ENCODE results near the gene LIMA1. TPM values are rescaled to one million over a fixed set of nuclear protein-coding genes. Genes with fewer than 3 reads are reported as not detected.
"Not testable (repeated sequence)": the region's sequence is repeated elsewhere in the genome, so short reads cannot be mapped to it uniquely, and the experiment has no call there.

LIMA1 gene
- total RNA-seq, 2 donors from 2014 or later: 20.7 to 28.3 TPM

GRCh38 chr12:50156641-50157040 is 126.7 kb downstream of the LIMA1 start:
- Histone ChIP-seq H3K27me3 (no peaks in the 10 kb centered on the region), H3K36me3 (no peaks in the 10 kb centered on the region), H3K9me3 (no peaks in the 10 kb centered on the region), H3K4me1 (no peaks in the 10 kb centered on the region), H3K27ac (no peak overlapping the region), H3K4me3 (no peak overlapping the region)
- no peak for TF ChIP-seq CTCF (IDR thresholded peaks at IDR 0.05)
- DNase-seq (ENCODE audit: low spot score): no peak

- H3K27ac ChIP-seq; H3K4me3 ChIP-seq; DNase-seq (ENCODE audit: low spot score); H3K27me3 ChIP-seq; H3K4me1 ChIP-seq; H3K36me3 ChIP-seq; H3K9me3 ChIP-seq: not testable (repeated sequence)
Observed at GRCh38 chr12:50154947-50155346, 128.4 kb downstream of the LIMA1 start.

GRCh38 chr12:50151047-50151687 is 132.2 kb downstream of the LIMA1 start:
- no peaks in the 10 kb centered on the region for H3K27me3 ChIP-seq
- H3K27ac ChIP-seq: no peak overlapping the region
- no peak overlapping the region for H3K4me3 ChIP-seq
- DNase-seq (ENCODE audit: low spot score): no peak
- H3K9me3 ChIP-seq: no peaks in the 10 kb centered on the region
- no peaks in the 10 kb centered on the region for H3K36me3 ChIP-seq
- H3K4me1 ChIP-seq: peaks cover 0 to 11% of the 10 kb centered on the region in 2 donors
- TF ChIP-seq CTCF (IDR thresholded peaks at IDR 0.05): no peak

- Histone ChIP-seq H3K4me3 (no peak overlapping the region), H3K4me1 (peaks cover 0 to 11% of the 10 kb centered on the region in 2 donors), H3K27me3 (no peaks in the 10 kb centered on the region), H3K27ac (no peak overlapping the region), H3K9me3 (no peaks in the 10 kb centered on the region), H3K36me3 (no peaks in the 10 kb centered on the region)
- TF ChIP-seq CTCF (IDR thresholded peaks at IDR 0.05): no peak
- DNase-seq (ENCODE audit: low spot score): no peak
Observed at GRCh38 chr12:50149311-50149710, 134.0 kb downstream of the LIMA1 start.

- H3K4me1 ChIP-seq: peaks cover 0 to 11% of the 10 kb centered on the region in 2 donors
- H3K27me3 ChIP-seq; H3K27ac ChIP-seq; H3K9me3 ChIP-seq; H3K36me3 ChIP-seq; H3K4me3 ChIP-seq; DNase-seq (ENCODE audit: low spot score): not testable (repeated sequence)
Observed at GRCh38 chr12:50148011-50148410, 135.3 kb downstream of the LIMA1 start.

- H3K9me3 ChIP-seq: no peaks in the 10 kb centered on the region
- no peak for DNase-seq (ENCODE audit: low spot score)
- no peak overlapping the region for H3K27ac ChIP-seq
- peaks cover under 1% of the 10 kb centered on the region for H3K36me3 ChIP-seq
- H3K4me3 ChIP-seq: no peak overlapping the region
- no peaks in the 10 kb centered on the region for H3K27me3 ChIP-seq
- peaks cover 0 to 11% of the 10 kb centered on the region in 2 donors for H3K4me1 ChIP-seq
- TF ChIP-seq CTCF (IDR thresholded peaks at IDR 0.05): no peak
Observed at GRCh38 chr12:50147281-50147680, 136.0 kb downstream of the LIMA1 start.

GRCh38 chr12:50145439-50145838 is 137.9 kb downstream of the LIMA1 start:
- H3K4me3 ChIP-seq: no peak overlapping the region
- DNase-seq (ENCODE audit: low spot score): no peak
- TF ChIP-seq CTCF (IDR thresholded peaks at IDR 0.05): no peak

More at GRCh38 chr12:50145439-50145838, 137.9 kb downstream of the LIMA1 start:
- Histone ChIP-seq H3K36me3 (peaks cover 17% of the 10 kb centered on the region), H3K27me3 (no peaks in the 10 kb centered on the region), H3K9me3 (no peaks in the 10 kb centered on the region), H3K27ac (peak overlapping the region in 1 of 2 donors; percentile 37), H3K4me1 (peaks cover 0 to 3% of the 10 kb centered on the region in 2 donors)
